ENCODE measurements around the gene FSTL5. TPM values are rescaled to one million over a fixed set of nuclear protein-coding genes. Genes with fewer than 3 reads are reported as not detected.

The FSTL5 gene
- total RNA-seq, 1 experiment from 2014 or later: 0.55 TPM

- CTCF ChIA-PET: no interaction called here
- H3K4me1 Mint-ChIP-seq: peaks cover 7% of the 10 kb centered on the region
- POLR2A ChIA-PET: no interaction called here
- no peaks in the 10 kb centered on the region for H3K27me3 Mint-ChIP-seq (ENCODE audit: low read depth)
- no peaks in the 10 kb centered on the region for H3K9me3 Mint-ChIP-seq
- H3K36me3 Mint-ChIP-seq: no peaks in the 10 kb centered on the region
- ATAC-seq (no peak), DNase-seq (ENCODE audit: low spot score) (no peak)
- H3K4me3 Mint-ChIP-seq: no peak overlapping the region
- TF ChIP-seq SOX15 (CRISPR knock-in tag; IDR thresholded peaks at IDR 0.05) (no peak), EMX1 (CRISPR knock-in tag; IDR thresholded peaks at IDR 0.05) (no peak), OVOL2 (CRISPR knock-in tag; IDR thresholded peaks at IDR 0.05; ENCODE audit: borderline replicate concordance) (no peak)
- no peak overlapping the region for H3K27ac Mint-ChIP-seq
Measured at GRCh38 chr4:161664740-161665139, 499.1 kb downstream of the FSTL5 start.

DNA sequence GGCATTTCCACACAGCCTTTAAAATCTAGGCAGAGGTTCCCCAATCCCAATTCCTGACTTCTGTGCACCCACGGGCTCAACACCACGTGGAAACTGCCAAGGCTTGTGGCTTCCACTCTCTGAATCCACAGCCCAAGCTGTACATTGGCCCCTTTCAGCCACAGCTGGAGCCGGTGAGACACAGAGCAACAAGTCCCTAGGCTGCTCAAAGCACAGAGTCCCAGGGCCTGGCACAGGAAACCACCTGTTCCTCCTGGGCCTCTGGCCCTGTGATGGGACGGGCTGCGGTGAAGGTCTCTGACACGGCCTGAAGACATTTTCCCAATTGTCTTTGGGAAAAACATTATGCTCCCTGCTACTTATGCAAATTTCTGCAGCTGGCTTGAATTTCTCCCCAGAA, 500.0 kb downstream of the FSTL5 start:
- DNase-seq (ENCODE audit: low spot score) (no peak), ATAC-seq (peak; percentile 75)
- CTCF ChIA-PET: no interaction called here
- POLR2A ChIA-PET: no interaction called here
- Mint-ChIP-seq H3K9me3 (no peaks in the 10 kb centered on the region), H3K4me3 (no peak overlapping the region), H3K27me3 (ENCODE audit: low read depth) (no peaks in the 10 kb centered on the region), H3K36me3 (no peaks in the 10 kb centered on the region), H3K27ac (no peak overlapping the region), H3K4me1 (peaks cover 7% of the 10 kb centered on the region)
- TF ChIP-seq TP53 (CRISPR knock-in tag; IDR thresholded peaks at IDR 0.05): no peak
- no peak for TF ChIP-seq ATF1 (CRISPR knock-in tag; IDR thresholded peaks at IDR 0.05)
- TF ChIP-seq TCF7 (CRISPR knock-in tag; IDR thresholded peaks at IDR 0.05; ENCODE audit: low read depth): no peak
- TF ChIP-seq HMGA2 (CRISPR knock-in tag; IDR thresholded peaks at IDR 0.05): no peak
- no peak for TF ChIP-seq JUN (CRISPR knock-in tag; IDR thresholded peaks at IDR 0.05)
- TF ChIP-seq NFE2L1 (CRISPR knock-in tag; IDR thresholded peaks at IDR 0.05): no peak

GRCh38 chr4:161658676-161659075, 505.1 kb downstream of the FSTL5 start:
- no peaks in the 10 kb centered on the region for H3K36me3 Mint-ChIP-seq
- DNase-seq (ENCODE audit: low spot score) (no peak), ATAC-seq (no peak)
- H3K4me3 Mint-ChIP-seq: no peak overlapping the region
- ChIA-PET CTCF (no interaction called here), POLR2A (no interaction called here)
- H3K9me3 Mint-ChIP-seq: no peaks in the 10 kb centered on the region
- no peak overlapping the region for H3K27ac Mint-ChIP-seq
- H3K27me3 Mint-ChIP-seq (ENCODE audit: low read depth): no peaks in the 10 kb centered on the region
- no peaks in the 10 kb centered on the region; the same call in 1 of the 2 replicates for H3K4me1 Mint-ChIP-seq
- TF ChIP-seq RELA (CRISPR knock-in tag; IDR thresholded peaks at IDR 0.05; ENCODE audit: borderline replicate concordance): no peak
- TF ChIP-seq TEAD4 (CRISPR knock-in tag; IDR thresholded peaks at IDR 0.05): no peak
- TF ChIP-seq, protein P1, sequence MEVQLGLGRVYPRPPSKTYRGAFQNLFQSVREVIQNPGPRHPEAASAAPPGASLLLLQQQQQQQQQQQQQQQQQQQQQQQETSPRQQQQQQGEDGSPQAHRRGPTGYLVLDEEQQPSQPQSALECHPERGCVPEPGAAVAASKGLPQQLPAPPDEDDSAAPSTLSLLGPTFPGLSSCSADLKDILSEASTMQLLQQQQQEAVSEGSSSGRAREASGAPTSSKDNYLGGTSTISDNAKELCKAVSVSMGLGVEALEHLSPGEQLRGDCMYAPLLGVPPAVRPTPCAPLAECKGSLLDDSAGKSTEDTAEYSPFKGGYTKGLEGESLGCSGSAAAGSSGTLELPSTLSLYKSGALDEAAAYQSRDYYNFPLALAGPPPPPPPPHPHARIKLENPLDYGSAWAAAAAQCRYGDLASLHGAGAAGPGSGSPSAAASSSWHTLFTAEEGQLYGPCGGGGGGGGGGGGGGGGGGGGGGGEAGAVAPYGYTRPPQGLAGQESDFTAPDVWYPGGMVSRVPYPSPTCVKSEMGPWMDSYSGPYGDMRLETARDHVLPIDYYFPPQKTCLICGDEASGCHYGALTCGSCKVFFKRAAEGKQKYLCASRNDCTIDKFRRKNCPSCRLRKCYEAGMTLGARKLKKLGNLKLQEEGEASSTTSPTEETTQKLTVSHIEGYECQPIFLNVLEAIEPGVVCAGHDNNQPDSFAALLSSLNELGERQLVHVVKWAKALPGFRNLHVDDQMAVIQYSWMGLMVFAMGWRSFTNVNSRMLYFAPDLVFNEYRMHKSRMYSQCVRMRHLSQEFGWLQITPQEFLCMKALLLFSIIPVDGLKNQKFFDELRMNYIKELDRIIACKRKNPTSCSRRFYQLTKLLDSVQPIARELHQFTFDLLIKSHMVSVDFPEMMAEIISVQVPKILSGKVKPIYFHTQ (CRISPR knock-in tag; IDR thresholded peaks at IDR 0.05): no peak
- TF ChIP-seq, protein P2, sequence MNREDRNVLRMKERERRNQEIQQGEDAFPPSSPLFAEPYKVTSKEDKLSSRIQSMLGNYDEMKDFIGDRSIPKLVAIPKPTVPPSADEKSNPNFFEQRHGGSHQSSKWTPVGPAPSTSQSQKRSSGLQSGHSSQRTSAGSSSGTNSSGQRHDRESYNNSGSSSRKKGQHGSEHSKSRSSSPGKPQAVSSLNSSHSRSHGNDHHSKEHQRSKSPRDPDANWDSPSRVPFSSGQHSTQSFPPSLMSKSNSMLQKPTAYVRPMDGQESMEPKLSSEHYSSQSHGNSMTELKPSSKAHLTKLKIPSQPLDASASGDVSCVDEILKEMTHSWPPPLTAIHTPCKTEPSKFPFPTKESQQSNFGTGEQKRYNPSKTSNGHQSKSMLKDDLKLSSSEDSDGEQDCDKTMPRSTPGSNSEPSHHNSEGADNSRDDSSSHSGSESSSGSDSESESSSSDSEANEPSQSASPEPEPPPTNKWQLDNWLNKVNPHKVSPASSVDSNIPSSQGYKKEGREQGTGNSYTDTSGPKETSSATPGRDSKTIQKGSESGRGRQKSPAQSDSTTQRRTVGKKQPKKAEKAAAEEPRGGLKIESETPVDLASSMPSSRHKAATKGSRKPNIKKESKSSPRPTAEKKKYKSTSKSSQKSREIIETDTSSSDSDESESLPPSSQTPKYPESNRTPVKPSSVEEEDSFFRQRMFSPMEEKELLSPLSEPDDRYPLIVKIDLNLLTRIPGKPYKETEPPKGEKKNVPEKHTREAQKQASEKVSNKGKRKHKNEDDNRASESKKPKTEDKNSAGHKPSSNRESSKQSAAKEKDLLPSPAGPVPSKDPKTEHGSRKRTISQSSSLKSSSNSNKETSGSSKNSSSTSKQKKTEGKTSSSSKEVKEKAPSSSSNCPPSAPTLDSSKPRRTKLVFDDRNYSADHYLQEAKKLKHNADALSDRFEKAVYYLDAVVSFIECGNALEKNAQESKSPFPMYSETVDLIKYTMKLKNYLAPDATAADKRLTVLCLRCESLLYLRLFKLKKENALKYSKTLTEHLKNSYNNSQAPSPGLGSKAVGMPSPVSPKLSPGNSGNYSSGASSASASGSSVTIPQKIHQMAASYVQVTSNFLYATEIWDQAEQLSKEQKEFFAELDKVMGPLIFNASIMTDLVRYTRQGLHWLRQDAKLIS (CRISPR knock-in tag; IDR thresholded peaks at IDR 0.05; ENCODE audit: borderline replicate concordance): no peak
- no peak for TF ChIP-seq USF2 (CRISPR knock-in tag; IDR thresholded peaks at IDR 0.05)
- no peak for TF ChIP-seq ELF4 (CRISPR knock-in tag; IDR thresholded peaks at IDR 0.05; ENCODE audit: low read depth)
- TF ChIP-seq, protein P3, sequence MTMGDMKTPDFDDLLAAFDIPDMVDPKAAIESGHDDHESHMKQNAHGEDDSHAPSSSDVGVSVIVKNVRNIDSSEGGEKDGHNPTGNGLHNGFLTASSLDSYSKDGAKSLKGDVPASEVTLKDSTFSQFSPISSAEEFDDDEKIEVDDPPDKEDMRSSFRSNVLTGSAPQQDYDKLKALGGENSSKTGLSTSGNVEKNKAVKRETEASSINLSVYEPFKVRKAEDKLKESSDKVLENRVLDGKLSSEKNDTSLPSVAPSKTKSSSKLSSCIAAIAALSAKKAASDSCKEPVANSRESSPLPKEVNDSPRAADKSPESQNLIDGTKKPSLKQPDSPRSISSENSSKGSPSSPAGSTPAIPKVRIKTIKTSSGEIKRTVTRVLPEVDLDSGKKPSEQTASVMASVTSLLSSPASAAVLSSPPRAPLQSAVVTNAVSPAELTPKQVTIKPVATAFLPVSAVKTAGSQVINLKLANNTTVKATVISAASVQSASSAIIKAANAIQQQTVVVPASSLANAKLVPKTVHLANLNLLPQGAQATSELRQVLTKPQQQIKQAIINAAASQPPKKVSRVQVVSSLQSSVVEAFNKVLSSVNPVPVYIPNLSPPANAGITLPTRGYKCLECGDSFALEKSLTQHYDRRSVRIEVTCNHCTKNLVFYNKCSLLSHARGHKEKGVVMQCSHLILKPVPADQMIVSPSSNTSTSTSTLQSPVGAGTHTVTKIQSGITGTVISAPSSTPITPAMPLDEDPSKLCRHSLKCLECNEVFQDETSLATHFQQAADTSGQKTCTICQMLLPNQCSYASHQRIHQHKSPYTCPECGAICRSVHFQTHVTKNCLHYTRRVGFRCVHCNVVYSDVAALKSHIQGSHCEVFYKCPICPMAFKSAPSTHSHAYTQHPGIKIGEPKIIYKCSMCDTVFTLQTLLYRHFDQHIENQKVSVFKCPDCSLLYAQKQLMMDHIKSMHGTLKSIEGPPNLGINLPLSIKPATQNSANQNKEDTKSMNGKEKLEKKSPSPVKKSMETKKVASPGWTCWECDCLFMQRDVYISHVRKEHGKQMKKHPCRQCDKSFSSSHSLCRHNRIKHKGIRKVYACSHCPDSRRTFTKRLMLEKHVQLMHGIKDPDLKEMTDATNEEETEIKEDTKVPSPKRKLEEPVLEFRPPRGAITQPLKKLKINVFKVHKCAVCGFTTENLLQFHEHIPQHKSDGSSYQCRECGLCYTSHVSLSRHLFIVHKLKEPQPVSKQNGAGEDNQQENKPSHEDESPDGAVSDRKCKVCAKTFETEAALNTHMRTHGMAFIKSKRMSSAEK (CRISPR knock-in tag; IDR thresholded peaks at IDR 0.05; ENCODE audit: borderline replicate concordance): no peak
- no peak for TF ChIP-seq GRHL2 (CRISPR knock-in tag; IDR thresholded peaks at IDR 0.05; ENCODE audit: insufficient replicate concordance, severe bottlenecking)
- no peak for TF ChIP-seq KAT7 (CRISPR knock-in tag; IDR thresholded peaks at IDR 0.05; ENCODE audit: borderline replicate concordance)
- TF ChIP-seq, protein P4, sequence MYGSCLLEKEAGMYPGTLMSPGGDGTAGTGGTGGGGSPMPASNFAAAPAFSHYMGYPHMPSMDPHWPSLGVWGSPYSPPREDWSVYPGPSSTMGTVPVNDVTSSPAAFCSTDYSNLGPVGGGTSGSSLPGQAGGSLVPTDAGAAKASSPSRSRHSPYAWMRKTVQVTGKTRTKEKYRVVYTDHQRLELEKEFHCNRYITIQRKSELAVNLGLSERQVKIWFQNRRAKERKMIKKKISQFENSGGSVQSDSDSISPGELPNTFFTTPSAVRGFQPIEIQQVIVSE (CRISPR knock-in tag; IDR thresholded peaks at IDR 0.05; ENCODE audit: borderline replicate concordance): no peak
- TF ChIP-seq, protein P5, sequence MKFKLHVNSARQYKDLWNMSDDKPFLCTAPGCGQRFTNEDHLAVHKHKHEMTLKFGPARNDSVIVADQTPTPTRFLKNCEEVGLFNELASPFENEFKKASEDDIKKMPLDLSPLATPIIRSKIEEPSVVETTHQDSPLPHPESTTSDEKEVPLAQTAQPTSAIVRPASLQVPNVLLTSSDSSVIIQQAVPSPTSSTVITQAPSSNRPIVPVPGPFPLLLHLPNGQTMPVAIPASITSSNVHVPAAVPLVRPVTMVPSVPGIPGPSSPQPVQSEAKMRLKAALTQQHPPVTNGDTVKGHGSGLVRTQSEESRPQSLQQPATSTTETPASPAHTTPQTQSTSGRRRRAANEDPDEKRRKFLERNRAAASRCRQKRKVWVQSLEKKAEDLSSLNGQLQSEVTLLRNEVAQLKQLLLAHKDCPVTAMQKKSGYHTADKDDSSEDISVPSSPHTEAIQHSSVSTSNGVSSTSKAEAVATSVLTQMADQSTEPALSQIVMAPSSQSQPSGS (CRISPR knock-in tag; IDR thresholded peaks at IDR 0.05; ENCODE audit: borderline replicate concordance, low read depth): no peak
